NCI-H82 treated with DMSO at 0.1 percent for 48 hours (cell line): ENCODE results near the gene CD47.
A peak's percentile ranks its signal among the peaks of the same experiment; 100 is the strongest.

Experiments used
- DNase-seq: peaks from one replicate; lab custom pipeline; 2025; ENCODE audit not compliant: unreplicated experiment; lab: John Stamatoyannopoulos, UW

The CD47 gene

DNA sequence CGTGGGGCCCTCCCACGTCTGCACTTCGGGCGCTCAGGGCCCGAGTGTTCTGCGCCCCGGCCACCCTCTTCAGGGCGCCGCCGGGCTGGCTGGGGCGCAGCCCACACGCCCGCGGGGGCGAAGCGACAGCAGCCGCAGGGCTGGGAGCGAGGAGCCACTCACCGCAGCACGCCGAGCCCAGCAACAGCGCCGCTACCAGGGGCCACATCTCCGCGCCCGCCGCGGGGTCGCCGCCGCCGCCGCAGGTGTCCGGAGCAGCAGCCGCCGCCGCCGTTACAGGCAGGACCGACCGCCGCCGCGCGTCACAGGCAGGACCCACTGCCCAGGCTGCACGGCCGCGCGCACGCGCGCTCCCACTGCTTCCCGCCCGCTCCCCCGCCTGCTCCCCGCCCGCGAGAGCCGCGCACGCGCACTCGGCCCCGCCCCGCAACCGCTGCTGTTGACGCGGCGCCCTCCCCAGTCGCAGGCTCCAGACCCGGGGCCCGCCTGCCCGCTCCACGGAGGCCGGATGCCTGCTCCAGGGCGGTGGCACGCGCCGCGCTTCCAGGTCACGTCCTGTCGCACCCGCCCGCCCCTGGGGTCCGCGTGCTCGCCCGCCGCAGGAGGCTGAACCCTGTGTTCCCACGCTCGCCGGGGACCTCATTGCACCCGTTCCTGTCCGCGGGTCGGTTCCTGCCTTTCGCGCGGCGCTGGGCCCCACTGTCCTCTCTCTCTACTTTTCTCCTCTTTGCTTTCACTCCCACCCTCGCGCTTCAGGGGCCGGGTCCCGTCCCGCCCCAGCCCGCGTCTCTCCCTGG is at the start of gene CD47:
Gene CD47 (minus strand): TSS at position 331 of the 797 bp plus-strand sequence. CDS start 123 bp downstream, at position 208.
- peak; percentile 86 for DNase-seq

GRCh38 chr3:108137460-108137814 is 46.6 kb upstream of the CD47 start:
- DNase-seq: no peak

GRCh38 chr3:108136561-108137459 is 46.0 kb upstream of the CD47 start:
- DNase-seq: no peak

DNA sequence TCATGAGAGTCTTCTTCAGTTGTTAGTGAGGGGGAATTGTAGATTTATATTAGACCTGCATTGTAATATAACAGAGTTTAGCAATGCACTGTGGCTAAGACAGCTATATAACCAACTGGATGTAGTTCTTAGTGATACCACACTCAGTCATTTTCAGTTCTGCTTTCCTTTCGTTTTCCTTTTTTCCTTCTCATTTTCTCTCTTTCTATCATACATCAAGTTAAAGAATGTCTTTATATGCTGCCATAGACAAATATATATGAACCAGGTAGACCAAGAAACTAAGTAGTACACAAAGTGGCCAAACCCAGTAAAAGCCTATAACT is 43.7 kb upstream of the CD47 start:
- DNase-seq: no peak

- no peak for DNase-seq
Observed at GRCh38 chr3:108133858-108134554, 43.2 kb upstream of the CD47 start.

DNA sequence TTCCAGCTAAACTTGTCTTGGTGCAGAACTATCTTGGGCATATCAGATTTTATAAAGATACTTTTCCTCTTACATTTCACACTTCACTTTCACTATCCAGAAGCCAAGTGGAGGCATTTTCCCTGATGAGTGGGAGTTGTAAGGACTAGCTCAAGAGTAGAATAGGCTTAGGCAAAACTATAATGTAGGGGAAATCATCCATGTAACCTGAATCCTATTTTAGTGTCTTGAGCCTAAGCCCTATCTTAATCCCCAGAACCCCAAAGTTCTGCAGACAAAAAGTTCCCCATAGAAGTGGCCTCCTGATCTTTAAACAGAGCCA is 42.2 kb upstream of the CD47 start:
- no peak for DNase-seq

DNA sequence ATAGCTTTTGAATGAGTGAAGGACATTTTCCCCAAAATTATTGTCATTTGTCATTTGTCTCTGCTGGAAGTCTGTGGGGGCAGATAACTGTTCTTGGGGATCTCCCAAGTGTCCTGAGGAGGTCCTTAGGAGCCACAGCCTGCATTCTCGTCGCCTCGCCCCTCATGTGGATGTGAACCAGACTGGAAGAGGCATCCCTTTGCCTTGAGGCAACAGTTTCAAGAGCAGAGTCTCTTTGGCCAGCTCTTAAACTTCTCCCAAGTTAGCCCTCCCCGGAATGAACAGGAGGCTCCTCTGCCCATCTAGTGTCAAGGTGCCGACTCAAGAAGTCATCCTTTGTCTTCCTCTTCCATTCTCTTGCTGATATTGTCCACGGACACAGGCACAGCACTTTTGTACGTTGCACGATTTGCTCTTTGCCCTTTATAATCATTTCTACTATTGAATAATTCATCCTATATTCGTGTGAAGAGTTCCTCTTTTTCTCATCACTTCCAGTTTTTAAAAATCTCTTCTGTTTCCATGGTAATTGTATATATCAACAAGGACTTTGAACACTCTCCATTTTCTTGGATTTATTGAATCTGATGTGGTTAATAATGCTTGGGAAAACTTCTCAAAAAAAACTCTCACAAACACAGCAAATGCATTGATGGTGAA is 40.8 kb upstream of the CD47 start:
- no peak for DNase-seq

DNA sequence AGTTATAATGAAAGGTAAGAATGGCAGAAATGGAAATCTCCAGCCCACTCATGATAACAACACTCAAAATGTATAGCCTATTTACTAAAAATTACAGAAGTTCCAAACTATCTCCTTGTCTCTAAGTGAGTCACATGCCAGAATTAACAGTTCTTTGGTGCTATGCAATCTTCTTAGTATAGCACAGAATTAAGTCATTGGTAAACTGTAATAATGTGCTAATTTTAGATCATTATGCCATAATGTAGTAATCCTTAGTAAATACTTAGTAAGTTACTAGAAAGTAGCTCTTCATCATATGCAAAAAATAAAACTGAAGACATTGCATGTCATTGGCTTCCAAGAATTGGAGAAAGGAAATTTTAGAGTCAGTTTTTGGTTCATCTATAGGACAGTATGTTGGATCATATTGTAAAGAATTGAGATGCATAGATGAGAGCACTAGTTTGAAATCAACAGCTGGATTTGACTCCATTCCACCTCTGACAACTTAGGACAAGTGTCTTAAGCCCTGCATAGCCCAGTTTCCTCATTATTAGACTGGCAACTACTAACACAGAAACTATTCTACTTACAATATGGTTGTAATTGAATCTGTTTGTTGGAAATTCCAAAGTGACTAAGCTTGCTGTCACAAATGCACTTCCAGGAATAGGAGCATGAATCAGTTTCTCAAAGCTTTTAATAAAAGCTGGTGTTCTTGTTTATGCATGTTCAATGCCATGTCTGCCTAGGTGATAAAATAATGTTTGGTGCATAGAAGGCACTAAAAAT is 40.1 kb upstream of the CD47 start:
- DNase-seq: no peak

DNA sequence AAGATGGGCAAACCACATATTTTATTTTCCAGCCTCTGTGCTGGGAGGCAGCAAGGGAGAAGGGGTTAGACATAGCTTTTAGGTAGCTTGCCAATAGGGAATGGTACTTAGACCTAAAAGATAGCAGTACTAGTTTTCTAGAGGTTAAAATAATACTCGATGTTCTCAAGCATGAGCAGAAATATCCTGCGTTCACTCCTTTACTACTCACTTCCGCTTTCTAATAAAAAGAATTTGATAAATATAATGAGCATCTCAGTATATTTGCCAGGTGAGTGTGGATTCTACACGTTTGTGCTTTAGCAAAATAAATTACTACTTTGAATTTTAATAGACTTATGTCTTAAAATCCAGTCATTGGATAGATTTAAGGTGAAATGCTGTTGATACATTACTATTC is 39.4 kb upstream of the CD47 start:
- DNase-seq: no peak

- DNase-seq: no peak
Observed at GRCh38 chr3:108127301-108127988, 36.6 kb upstream of the CD47 start.

DNA sequence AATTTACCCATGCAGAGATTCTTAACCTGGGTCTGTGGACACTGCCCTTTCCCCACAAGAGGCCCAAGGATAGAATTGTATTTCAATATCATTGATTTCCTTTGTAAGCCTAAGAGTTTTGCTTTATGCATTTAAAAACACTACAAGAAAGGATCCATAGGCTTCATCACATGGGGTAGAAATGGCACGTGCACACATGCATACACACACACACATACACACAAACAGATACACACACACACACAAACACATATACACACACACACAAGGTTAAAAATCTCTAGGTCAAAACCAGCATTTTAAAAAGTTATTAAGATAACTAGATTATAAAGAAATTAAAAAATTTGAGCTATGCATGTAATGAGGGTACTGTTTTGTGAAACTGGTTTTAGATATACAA is 35.5 kb upstream of the CD47 start:
- no peak for DNase-seq

DNA sequence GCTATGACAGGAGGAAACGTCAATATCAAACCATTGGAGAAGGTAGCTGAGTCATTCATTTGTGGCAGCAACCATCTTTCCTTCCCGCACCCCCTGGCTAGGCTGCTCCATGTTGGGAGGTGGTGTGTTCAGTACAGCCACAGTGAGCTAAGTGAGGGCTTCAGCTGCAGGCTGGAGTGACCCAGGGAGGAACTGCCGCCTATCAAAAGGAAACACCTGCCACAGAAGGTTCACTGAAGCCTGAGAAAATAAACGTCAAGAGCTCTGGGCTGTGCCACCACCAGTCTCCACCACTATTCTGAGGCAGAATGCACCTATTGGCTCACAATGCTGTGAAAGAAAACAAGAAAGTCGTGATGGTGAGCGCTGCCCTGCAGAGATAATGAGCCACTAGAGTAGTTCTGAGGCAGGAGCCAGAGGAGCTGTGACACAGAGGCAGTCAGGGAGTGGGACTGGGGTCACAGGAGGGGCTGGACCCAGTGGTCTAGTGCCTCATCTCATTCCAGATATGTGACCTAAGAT is 34.8 kb upstream of the CD47 start:
- DNase-seq: no peak

- DNase-seq: no peak
Observed at GRCh38 chr3:108125153-108125543, 34.3 kb upstream of the CD47 start.

DNA sequence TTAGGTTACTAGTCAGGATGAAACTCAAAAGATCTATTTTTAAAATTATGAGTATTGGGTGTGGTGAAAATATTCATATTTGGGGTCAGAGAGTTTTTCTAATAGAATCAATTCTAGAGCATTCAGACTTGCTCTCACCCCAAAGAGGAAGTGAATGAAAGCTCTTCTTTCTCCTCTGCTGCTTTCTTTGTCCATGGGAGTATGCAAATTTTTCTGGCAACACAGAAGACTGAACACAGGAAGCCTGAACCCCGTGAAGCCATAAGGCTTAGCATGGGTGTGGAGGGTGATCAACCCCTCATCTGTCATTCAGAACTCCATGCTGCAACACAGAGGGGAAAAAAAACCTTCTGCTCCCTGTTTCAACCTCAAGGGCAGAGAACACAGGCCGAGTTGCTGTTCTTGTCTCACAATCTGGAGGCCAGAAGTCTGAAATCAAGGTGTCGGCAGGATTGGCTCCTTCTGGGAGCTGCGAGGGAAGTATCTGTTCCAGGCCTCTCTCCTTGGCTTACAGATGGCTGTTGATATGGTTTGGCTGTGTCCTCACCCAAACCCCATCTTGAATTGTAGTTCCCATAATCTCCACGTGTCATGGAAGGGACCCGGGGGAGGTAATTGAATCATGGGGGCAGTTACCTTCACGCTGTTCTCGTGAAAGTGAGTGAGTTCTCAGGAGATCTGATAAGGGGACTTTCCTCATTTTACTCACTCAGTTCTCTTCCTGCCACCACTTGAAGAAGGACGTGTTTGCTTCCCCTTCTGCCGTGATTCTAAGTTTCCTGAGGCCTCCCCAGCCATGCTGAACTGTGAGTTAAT is 33.7 kb upstream of the CD47 start:
- DNase-seq: no peak

GRCh38 chr3:108123326-108123725 is 32.5 kb upstream of the CD47 start:
- no peak for DNase-seq

GRCh38 chr3:108122276-108122675 is 31.4 kb upstream of the CD47 start:
- no peak for DNase-seq

- DNase-seq: no peak
Observed at GRCh38 chr3:108119398-108120104, 28.7 kb upstream of the CD47 start.

DNA sequence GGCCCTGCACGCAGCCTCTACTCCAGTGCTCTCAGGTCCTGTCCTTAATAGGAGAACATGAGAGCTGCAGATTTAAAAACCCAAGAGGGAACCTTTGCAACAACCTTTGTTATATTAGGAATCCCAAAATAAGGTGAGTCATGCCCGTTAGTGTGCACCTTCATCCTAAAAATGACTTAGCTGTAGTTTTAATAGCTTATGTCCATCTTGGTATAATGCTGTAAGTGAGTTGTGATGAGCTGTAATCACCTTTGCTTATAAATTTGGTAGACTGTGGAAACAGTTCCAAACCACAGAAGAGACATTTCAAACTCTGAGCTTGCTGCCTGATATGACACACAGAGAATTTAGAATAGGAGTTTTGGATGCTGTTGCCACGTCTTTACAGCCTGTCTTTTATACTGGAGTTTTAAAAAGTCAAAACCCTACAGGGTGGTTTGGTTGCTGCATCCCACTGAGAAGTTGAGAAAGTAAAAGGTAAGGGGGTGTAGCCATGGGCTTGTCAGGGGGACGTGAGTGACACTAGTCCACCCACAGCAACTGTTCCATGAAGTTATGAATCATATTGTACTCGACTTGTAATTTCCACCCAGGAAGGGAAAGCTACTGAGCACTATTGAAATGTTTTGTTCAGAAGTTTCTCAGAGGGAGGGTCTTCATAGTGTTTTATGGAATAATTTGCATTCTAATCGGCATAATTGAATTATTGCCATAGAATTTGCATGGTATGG is 27.4 kb upstream of the CD47 start:
- DNase-seq: no peak
